Measurements from ENCODE around the gene BHLHE23.
A peak's percentile ranks its signal among the peaks of the same experiment; 100 is the strongest.

The BHLHE23 gene

DNA sequence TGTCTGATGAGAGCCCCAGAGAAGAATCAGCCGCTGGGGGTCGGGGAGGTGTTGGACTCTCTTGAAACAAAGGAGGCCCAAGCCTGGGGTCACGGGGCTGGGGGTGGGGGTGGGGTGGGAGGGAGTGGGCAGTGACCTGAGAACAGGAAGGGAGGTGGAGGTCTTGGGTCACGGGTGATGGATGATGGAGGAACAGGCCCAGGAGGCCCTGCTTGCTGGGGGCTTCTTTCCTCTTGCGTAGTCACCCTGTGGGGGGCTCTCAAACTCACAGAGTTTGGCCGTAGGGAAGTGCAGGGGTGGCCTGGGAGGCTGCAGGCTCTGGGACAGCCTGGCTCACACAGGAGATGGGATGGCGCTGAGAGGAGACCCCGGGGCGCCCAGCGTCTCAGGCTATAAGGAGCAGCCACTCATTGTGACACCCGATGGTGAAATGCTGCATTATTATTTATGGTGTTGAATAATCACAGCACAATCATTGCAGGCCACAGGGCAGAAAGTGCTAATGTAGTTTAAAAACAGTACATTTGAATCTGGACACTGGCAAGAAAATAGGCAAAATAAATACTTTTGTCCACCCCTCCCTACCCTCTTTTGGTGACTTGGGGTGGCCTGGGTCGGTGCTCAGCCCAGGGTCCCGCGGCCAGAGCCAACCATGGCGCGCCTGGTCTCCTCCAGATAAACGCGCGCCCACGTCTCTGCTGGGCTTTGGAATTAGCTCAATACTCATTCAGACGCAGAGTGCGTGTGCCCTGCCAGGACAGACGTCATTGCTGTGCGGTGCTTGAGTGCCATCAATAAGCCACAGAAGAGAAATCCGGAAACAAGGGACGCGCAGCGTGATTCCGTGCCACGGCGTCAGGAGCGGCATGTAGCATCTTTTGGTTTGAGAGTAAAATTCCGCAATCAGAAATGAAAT is 27.3 kb upstream of the BHLHE23 start:
- Histone ChIP-seq H3K4me1 (ENCODE audit: control insufficient read depth, low read depth, low read length) (no peaks in the 10 kb centered on the region), H3K4ac (ENCODE audit: low read depth, low read length) (no peak overlapping the region), H3K18ac (ENCODE audit: low read length) (no peak overlapping the region), H4K8ac (ENCODE audit: low read depth, low read length) (no peak overlapping the region), H3K79me1 (ENCODE audit: low read length) (no peaks in the 10 kb centered on the region), H3K23ac (ENCODE audit: low read length) (no peak overlapping the region), H3K27ac (ENCODE audit: low read depth, low read length) (no peak overlapping the region), H3K36me3 (ENCODE audit: control insufficient read depth, insufficient read depth, low read length) (no peaks in the 10 kb centered on the region), H2BK120ac (ENCODE audit: low read depth, low read length) (no peak overlapping the region), H4K5ac (ENCODE audit: low read length) (no peak overlapping the region), H2BK15ac (replicated peaks; ENCODE audit: low read depth) (no peak overlapping the region), H3K79me2 (ENCODE audit: control insufficient read depth, insufficient read depth, low read length) (no peaks in the 10 kb centered on the region), H2BK5ac (ENCODE audit: low read length) (no peak overlapping the region), H3K4me2 (ENCODE audit: low read length) (no peak overlapping the region), H3K9ac (ENCODE audit: low read length) (no peak overlapping the region), H3K4me3 (ENCODE audit: low read length) (no peak overlapping the region), H2AK5ac (ENCODE audit: low read length) (no peak overlapping the region), H3K27me3 (ENCODE audit: insufficient read depth, low read length, poor library complexity) (no peaks in the 10 kb centered on the region), H3K56ac (ENCODE audit: low read length) (no peak overlapping the region)
- no peak for DNase-seq
- WGBS (ENCODE audit: extremely low coverage, insufficient coverage, low lambda C conversion rate): no CpG with 5 or more reads among the region's 33 CpGs

DNA sequence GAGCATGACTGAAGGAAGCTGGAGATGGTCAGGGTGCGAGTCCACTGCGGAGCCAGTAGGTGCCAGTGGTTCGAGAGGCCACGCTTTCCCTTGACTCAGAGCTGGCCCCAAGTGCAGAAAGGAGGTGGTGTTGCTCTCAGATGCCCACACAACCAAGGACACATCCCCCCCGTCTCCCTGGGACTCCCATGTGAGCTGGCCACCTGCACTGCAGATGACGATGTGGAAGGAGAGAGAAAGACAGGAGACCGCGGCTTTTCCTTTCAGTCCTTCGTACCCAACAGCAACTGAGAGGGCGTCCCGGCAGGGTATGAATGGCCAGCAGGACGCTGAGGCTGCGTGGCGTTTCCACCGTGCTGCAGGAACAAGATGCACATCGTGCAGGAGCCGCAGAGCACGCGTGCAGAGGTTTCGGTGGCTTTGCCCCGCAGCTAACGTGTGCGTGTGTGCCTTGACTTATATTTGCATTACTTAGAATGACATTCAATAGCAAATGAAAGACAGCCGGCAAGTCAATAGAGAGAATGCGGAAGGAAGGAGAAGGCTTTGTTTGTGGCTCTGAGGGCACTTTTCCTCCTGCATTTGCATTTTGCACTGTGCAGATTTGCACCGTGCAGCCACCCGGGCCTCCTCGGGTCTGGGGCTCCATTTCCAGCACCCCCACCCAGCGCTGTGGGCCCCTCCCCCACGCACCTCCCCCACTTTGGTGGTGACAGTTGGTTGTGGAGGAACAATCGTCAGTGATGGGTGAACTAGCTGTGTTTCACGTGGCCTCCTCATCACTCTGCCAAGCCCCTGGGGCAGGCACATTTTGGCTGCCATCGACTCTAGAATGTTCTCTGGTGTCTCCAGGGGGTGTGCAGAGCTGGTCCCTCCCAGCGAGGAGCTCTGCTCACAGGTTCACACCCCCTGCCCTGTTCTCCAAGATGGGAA is 26.4 kb upstream of the BHLHE23 start:
- no peak overlapping the region for H2BK5ac ChIP-seq (ENCODE audit: low read length)
- no peaks in the 10 kb centered on the region for H3K36me3 ChIP-seq (ENCODE audit: control insufficient read depth, insufficient read depth, low read length)
- H3K56ac ChIP-seq (ENCODE audit: low read length): no peak overlapping the region
- no peaks in the 10 kb centered on the region for H3K79me2 ChIP-seq (ENCODE audit: control insufficient read depth, insufficient read depth, low read length)
- no peak overlapping the region for H3K9ac ChIP-seq (ENCODE audit: low read length)
- H4K8ac ChIP-seq (ENCODE audit: low read depth, low read length): no peak overlapping the region
- no peak overlapping the region for H3K4ac ChIP-seq (ENCODE audit: low read depth, low read length)
- no peak overlapping the region for H3K18ac ChIP-seq (ENCODE audit: low read length)
- no peak overlapping the region for H2BK120ac ChIP-seq (ENCODE audit: low read depth, low read length)
- no peak overlapping the region for H4K5ac ChIP-seq (ENCODE audit: low read length)
- H2AK5ac ChIP-seq (ENCODE audit: low read length): no peak overlapping the region
- no peak overlapping the region for H3K4me2 ChIP-seq (ENCODE audit: low read length)
- no peaks in the 10 kb centered on the region for H3K79me1 ChIP-seq (ENCODE audit: low read length)
- H2BK15ac ChIP-seq (replicated peaks; ENCODE audit: low read depth): no peak overlapping the region
- DNase-seq: peak; percentile 24
- H3K23ac ChIP-seq (ENCODE audit: low read length): no peak overlapping the region
- no CpG with 5 or more reads among the region's 34 CpGs for WGBS (ENCODE audit: extremely low coverage, insufficient coverage, low lambda C conversion rate)
- H3K4me1 ChIP-seq (ENCODE audit: control insufficient read depth, low read depth, low read length): no peaks in the 10 kb centered on the region
- H3K27ac ChIP-seq (ENCODE audit: low read depth, low read length): no peak overlapping the region
- H3K4me3 ChIP-seq (ENCODE audit: low read length): no peak overlapping the region
- H3K27me3 ChIP-seq (ENCODE audit: insufficient read depth, low read length, poor library complexity): no peaks in the 10 kb centered on the region

GRCh38 chr20:63032026-63032800 is 25.4 kb upstream of the BHLHE23 start:
- H2BK5ac ChIP-seq (ENCODE audit: low read length): no peak overlapping the region
- H2AK5ac ChIP-seq (ENCODE audit: low read length): no peak overlapping the region
- H3K4me1 ChIP-seq (ENCODE audit: control insufficient read depth, low read depth, low read length): no peaks in the 10 kb centered on the region
- H3K4ac ChIP-seq (ENCODE audit: low read depth, low read length): no peak overlapping the region
- no peak for DNase-seq
- H3K18ac ChIP-seq (ENCODE audit: low read length): no peak overlapping the region
- WGBS (ENCODE audit: extremely low coverage, insufficient coverage, low lambda C conversion rate): no CpG with 5 or more reads among the region's 22 CpGs
- no peaks in the 10 kb centered on the region for H3K36me3 ChIP-seq (ENCODE audit: control insufficient read depth, insufficient read depth, low read length)
- H2BK120ac ChIP-seq (ENCODE audit: low read depth, low read length): no peak overlapping the region
- no peaks in the 10 kb centered on the region for H3K27me3 ChIP-seq (ENCODE audit: insufficient read depth, low read length, poor library complexity)
- H3K4me3 ChIP-seq (ENCODE audit: low read length): no peak overlapping the region
- no peaks in the 10 kb centered on the region for H3K79me1 ChIP-seq (ENCODE audit: low read length)
- no peak overlapping the region for H3K27ac ChIP-seq (ENCODE audit: low read depth, low read length)
- H3K9ac ChIP-seq (ENCODE audit: low read length): no peak overlapping the region
- no peak overlapping the region for H3K4me2 ChIP-seq (ENCODE audit: low read length)
- no peak overlapping the region for H4K8ac ChIP-seq (ENCODE audit: low read depth, low read length)
- no peaks in the 10 kb centered on the region for H3K79me2 ChIP-seq (ENCODE audit: control insufficient read depth, insufficient read depth, low read length)
- no peak overlapping the region for H4K5ac ChIP-seq (ENCODE audit: low read length)
- H3K56ac ChIP-seq (ENCODE audit: low read length): no peak overlapping the region
- no peak overlapping the region for H2BK15ac ChIP-seq (replicated peaks; ENCODE audit: low read depth)
- H3K23ac ChIP-seq (ENCODE audit: low read length): no peak overlapping the region

DNA sequence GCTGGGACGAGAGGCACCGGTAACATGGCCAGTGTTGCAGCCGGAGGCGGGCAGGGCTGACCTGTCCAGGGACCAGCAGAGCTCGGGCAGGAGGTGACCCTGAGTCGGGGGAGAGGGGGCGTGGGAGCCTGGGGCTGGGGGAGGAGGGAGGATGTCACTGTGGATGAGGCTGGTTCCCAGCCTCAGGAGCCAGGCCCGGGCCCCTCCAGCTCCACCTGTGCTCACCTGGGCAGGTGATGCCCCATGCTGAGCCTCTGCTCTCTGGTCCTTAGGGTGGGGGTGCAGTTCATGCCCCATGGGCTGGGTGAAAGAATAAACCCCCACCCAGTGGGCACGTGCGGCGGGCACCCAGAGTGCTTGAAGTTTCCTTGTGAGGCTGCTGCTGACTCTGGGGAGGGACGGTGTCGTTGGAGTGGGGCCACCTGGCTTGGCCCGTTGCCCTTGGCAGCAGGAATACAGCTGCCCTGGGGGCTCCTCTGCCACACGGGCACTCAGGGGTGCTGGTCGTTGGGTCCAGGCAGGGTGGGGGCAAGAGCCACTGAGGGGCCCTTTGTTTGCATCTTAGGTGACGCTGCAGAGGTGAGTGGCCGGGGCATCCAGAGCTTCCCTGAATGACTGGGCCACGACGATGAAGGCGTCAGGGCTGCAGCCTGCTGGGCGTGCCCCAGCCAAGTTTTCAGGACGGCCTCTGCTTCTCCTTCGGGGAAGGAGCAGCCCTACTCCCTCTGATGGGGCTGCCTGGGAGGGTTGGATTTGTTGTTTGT is 24.7 kb upstream of the BHLHE23 start:
- no peaks in the 10 kb centered on the region for H3K27me3 ChIP-seq (ENCODE audit: insufficient read depth, low read length, poor library complexity)
- H2BK15ac ChIP-seq (replicated peaks; ENCODE audit: low read depth): no peak overlapping the region
- WGBS (ENCODE audit: extremely low coverage, insufficient coverage, low lambda C conversion rate): no CpG with 5 or more reads among the region's 24 CpGs

More for the DNA sequence above, 24.7 kb upstream of the BHLHE23 start:
- H2BK120ac ChIP-seq (ENCODE audit: low read depth, low read length): no peak overlapping the region
- H3K56ac ChIP-seq (ENCODE audit: low read length): no peak overlapping the region
- H3K9ac ChIP-seq (ENCODE audit: low read length): no peak overlapping the region
- no peak overlapping the region for H2AK5ac ChIP-seq (ENCODE audit: low read length)
- no peak for DNase-seq
- H4K8ac ChIP-seq (ENCODE audit: low read depth, low read length): no peak overlapping the region
- H3K4ac ChIP-seq (ENCODE audit: low read depth, low read length): no peak overlapping the region
- no peaks in the 10 kb centered on the region for H3K79me1 ChIP-seq (ENCODE audit: low read length)
- H3K79me2 ChIP-seq (ENCODE audit: control insufficient read depth, insufficient read depth, low read length): no peaks in the 10 kb centered on the region
- no peak overlapping the region for H3K4me3 ChIP-seq (ENCODE audit: low read length)
- H2BK5ac ChIP-seq (ENCODE audit: low read length): no peak overlapping the region
- no peak overlapping the region for H3K27ac ChIP-seq (ENCODE audit: low read depth, low read length)
- H4K5ac ChIP-seq (ENCODE audit: low read length): no peak overlapping the region
- H3K4me2 ChIP-seq (ENCODE audit: low read length): no peak overlapping the region
- no peaks in the 10 kb centered on the region for H3K4me1 ChIP-seq (ENCODE audit: control insufficient read depth, low read depth, low read length)
- no peak overlapping the region for H3K18ac ChIP-seq (ENCODE audit: low read length)
- H3K23ac ChIP-seq (ENCODE audit: low read length): no peak overlapping the region
- H3K36me3 ChIP-seq (ENCODE audit: control insufficient read depth, insufficient read depth, low read length): no peaks in the 10 kb centered on the region

Measured in mesendoderm (in vitro differentiated cells).